ENCODE results near the gene ZNF519.
"Not testable (repeated sequence)": the region's sequence is repeated elsewhere in the genome, so short reads cannot be mapped to it uniquely, and the experiment has no call there.

Gene ZNF519

GRCh38 chr18:14145581-14146338 lies 13.5 kb upstream of the ZNF519 start:
- H3K4me2 ChIP-seq (ENCODE audit: low read length), result not testable (repeated sequence)

GRCh38 chr18:14145021-14145420 lies 12.8 kb upstream of the ZNF519 start:
- not testable (repeated sequence) for H3K27me3 ChIP-seq (ENCODE audit: control insufficient read depth, low read length); H3K27ac ChIP-seq (ENCODE audit: low read depth, low read length); H3K79me2 ChIP-seq (ENCODE audit: control insufficient read depth, low read length); H3K4me3 ChIP-seq (ENCODE audit: low read length); H3F3A ChIP-seq (ENCODE audit: control insufficient read depth, insufficient read depth); H3K36me3 ChIP-seq (ENCODE audit: control insufficient read depth, low read length); H3K4me2 ChIP-seq (ENCODE audit: low read length); H3K9me2 ChIP-seq (replicated peaks; ENCODE audit: control insufficient read depth, low read length); H3K4me1 ChIP-seq (ENCODE audit: control insufficient read depth, low read length); H4K20me1 ChIP-seq (ENCODE audit: control insufficient read depth, insufficient read depth, low read depth, low read length); H3K9me3 ChIP-seq (ENCODE audit: control insufficient read depth, insufficient read depth, low read length)

More at GRCh38 chr18:14145581-14146338, 13.5 kb upstream of the ZNF519 start:
- H3K4me3 ChIP-seq (ENCODE audit: low read length); H3K9me2 ChIP-seq (replicated peaks; ENCODE audit: control insufficient read depth, low read length); H3F3A ChIP-seq (ENCODE audit: control insufficient read depth, insufficient read depth); H3K9me3 ChIP-seq (ENCODE audit: control insufficient read depth, insufficient read depth, low read length); H3K36me3 ChIP-seq (ENCODE audit: control insufficient read depth, low read length); H3K79me2 ChIP-seq (ENCODE audit: control insufficient read depth, low read length); H3K27ac ChIP-seq (ENCODE audit: low read depth, low read length); H4K20me1 ChIP-seq (ENCODE audit: control insufficient read depth, insufficient read depth, low read depth, low read length); H3K4me1 ChIP-seq (ENCODE audit: control insufficient read depth, low read length); H3K27me3 ChIP-seq (ENCODE audit: control insufficient read depth, low read length): not testable (repeated sequence)

GRCh38 chr18:14144628-14144895 lies 12.3 kb upstream of the ZNF519 start:
- no peak overlapping the region for H3K4me2 ChIP-seq (ENCODE audit: low read length)
- no peaks in the 10 kb centered on the region for H3K27me3 ChIP-seq (ENCODE audit: control insufficient read depth, low read length)
- H3K27ac ChIP-seq (ENCODE audit: low read depth, low read length), result no peak overlapping the region
- H3K36me3 ChIP-seq (ENCODE audit: control insufficient read depth, low read length), result no peaks in the 10 kb centered on the region
- H3F3A ChIP-seq (ENCODE audit: control insufficient read depth, insufficient read depth), result no peaks in the 10 kb centered on the region
- TF ChIP-seq, protein P1, sequence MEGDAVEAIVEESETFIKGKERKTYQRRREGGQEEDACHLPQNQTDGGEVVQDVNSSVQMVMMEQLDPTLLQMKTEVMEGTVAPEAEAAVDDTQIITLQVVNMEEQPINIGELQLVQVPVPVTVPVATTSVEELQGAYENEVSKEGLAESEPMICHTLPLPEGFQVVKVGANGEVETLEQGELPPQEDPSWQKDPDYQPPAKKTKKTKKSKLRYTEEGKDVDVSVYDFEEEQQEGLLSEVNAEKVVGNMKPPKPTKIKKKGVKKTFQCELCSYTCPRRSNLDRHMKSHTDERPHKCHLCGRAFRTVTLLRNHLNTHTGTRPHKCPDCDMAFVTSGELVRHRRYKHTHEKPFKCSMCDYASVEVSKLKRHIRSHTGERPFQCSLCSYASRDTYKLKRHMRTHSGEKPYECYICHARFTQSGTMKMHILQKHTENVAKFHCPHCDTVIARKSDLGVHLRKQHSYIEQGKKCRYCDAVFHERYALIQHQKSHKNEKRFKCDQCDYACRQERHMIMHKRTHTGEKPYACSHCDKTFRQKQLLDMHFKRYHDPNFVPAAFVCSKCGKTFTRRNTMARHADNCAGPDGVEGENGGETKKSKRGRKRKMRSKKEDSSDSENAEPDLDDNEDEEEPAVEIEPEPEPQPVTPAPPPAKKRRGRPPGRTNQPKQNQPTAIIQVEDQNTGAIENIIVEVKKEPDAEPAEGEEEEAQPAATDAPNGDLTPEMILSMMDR (IDR thresholded peaks at IDR 0.05; ENCODE audit: low read depth, low read length, poor library complexity, severe bottlenecking), result no peak
- no peak for TF ChIP-seq EZH2phosphoT487 (IDR thresholded peaks at IDR 0.05; ENCODE audit: borderline replicate concordance, low read length)
- H3K9me2 ChIP-seq (replicated peaks; ENCODE audit: control insufficient read depth, low read length), result no peaks in the 10 kb centered on the region
- H3K9me3 ChIP-seq (ENCODE audit: control insufficient read depth, insufficient read depth, low read length), result no peaks in the 10 kb centered on the region
- no peak overlapping the region for H3K4me3 ChIP-seq (ENCODE audit: low read length)
- no peaks in the 10 kb centered on the region for H3K79me2 ChIP-seq (ENCODE audit: control insufficient read depth, low read length)
- H3K4me1 ChIP-seq (ENCODE audit: control insufficient read depth, low read length), result no peaks in the 10 kb centered on the region
- no peaks in the 10 kb centered on the region for H4K20me1 ChIP-seq (ENCODE audit: control insufficient read depth, insufficient read depth, low read depth, low read length)

- H3F3A ChIP-seq (ENCODE audit: control insufficient read depth, insufficient read depth); H3K4me3 ChIP-seq (ENCODE audit: low read length); H3K27me3 ChIP-seq (ENCODE audit: control insufficient read depth, low read length); H3K4me1 ChIP-seq (ENCODE audit: control insufficient read depth, low read length); H4K20me1 ChIP-seq (ENCODE audit: control insufficient read depth, insufficient read depth, low read depth, low read length); H3K27ac ChIP-seq (ENCODE audit: low read depth, low read length); H3K9me2 ChIP-seq (replicated peaks; ENCODE audit: control insufficient read depth, low read length); H3K79me2 ChIP-seq (ENCODE audit: control insufficient read depth, low read length); H3K9me3 ChIP-seq (ENCODE audit: control insufficient read depth, insufficient read depth, low read length); H3K4me2 ChIP-seq (ENCODE audit: low read length); H3K36me3 ChIP-seq (ENCODE audit: control insufficient read depth, low read length): not testable (repeated sequence)
Measured at GRCh38 chr18:14143871-14144627, 11.8 kb upstream of the ZNF519 start.

DNA sequence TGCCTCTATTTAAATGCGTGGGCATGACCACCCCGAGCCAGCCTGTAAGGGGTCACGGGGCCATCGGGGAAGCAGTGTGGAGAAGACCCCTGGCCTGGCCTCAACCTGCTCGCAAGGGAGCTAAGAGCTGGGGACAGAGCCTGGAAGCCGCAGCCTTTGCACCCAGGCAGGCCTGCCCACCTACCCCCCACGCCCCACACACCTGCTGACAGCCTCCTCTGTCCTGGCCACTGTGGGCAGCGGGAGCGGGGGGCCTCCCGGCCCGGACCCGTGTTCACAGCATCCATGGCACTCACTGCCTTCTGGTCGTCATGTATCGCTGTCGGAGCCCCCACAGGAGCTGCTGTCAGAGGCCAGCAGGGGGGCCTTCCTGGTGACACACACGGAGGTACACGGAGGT lies 11.2 kb upstream of the ZNF519 start:
- H3K79me2 ChIP-seq (ENCODE audit: control insufficient read depth, low read length); H3K4me2 ChIP-seq (ENCODE audit: low read length); H3F3A ChIP-seq (ENCODE audit: control insufficient read depth, insufficient read depth); H3K27ac ChIP-seq (ENCODE audit: low read depth, low read length); H3K36me3 ChIP-seq (ENCODE audit: control insufficient read depth, low read length); H3K27me3 ChIP-seq (ENCODE audit: control insufficient read depth, low read length); H3K4me1 ChIP-seq (ENCODE audit: control insufficient read depth, low read length); H3K9me3 ChIP-seq (ENCODE audit: control insufficient read depth, insufficient read depth, low read length); H3K9me2 ChIP-seq (replicated peaks; ENCODE audit: control insufficient read depth, low read length); H3K4me3 ChIP-seq (ENCODE audit: low read length); H4K20me1 ChIP-seq (ENCODE audit: control insufficient read depth, insufficient read depth, low read depth, low read length): not testable (repeated sequence)

- H4K20me1 ChIP-seq (ENCODE audit: control insufficient read depth, insufficient read depth, low read depth, low read length); H3K4me1 ChIP-seq (ENCODE audit: control insufficient read depth, low read length); H3K4me3 ChIP-seq (ENCODE audit: low read length): not testable (repeated sequence)
Measured at GRCh38 chr18:14142177-14142576, 9.9 kb upstream of the ZNF519 start.

DNA sequence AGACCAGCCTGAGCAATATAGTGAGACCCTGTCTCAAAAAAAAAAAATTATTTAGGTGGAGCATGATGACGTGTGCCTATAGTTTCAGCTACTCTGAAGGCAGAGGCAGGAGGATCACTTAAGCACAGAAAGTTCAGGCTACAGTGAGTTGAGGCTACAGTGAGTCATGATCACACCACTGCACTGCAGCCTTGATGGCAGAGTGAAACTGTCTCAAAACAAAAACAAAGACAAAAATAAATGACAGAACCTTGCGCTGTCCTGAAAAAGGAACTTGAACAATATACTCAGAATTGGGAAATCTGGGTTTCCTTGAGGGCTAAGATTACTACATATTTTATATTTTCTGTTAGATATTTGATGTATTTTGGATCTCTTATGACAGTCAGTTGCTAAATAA lies 7.3 kb upstream of the ZNF519 start:
- H3K36me3 ChIP-seq (ENCODE audit: control insufficient read depth, low read length); H3K9me2 ChIP-seq (replicated peaks; ENCODE audit: control insufficient read depth, low read length); H3K27me3 ChIP-seq (ENCODE audit: control insufficient read depth, low read length); H3K4me3 ChIP-seq (ENCODE audit: low read length); H3K4me2 ChIP-seq (ENCODE audit: low read length); H3K4me1 ChIP-seq (ENCODE audit: control insufficient read depth, low read length); H3K27ac ChIP-seq (ENCODE audit: low read depth, low read length); H3F3A ChIP-seq (ENCODE audit: control insufficient read depth, insufficient read depth); H4K20me1 ChIP-seq (ENCODE audit: control insufficient read depth, insufficient read depth, low read depth, low read length); H3K9me3 ChIP-seq (ENCODE audit: control insufficient read depth, insufficient read depth, low read length); H3K79me2 ChIP-seq (ENCODE audit: control insufficient read depth, low read length): not testable (repeated sequence)

More at GRCh38 chr18:14142177-14142576, 9.9 kb upstream of the ZNF519 start:
- not testable (repeated sequence) for H3K4me2 ChIP-seq (ENCODE audit: low read length); H3K9me2 ChIP-seq (replicated peaks; ENCODE audit: control insufficient read depth, low read length); H3F3A ChIP-seq (ENCODE audit: control insufficient read depth, insufficient read depth); H3K79me2 ChIP-seq (ENCODE audit: control insufficient read depth, low read length); H3K27ac ChIP-seq (ENCODE audit: low read depth, low read length); H3K36me3 ChIP-seq (ENCODE audit: control insufficient read depth, low read length); H3K9me3 ChIP-seq (ENCODE audit: control insufficient read depth, insufficient read depth, low read length); H3K27me3 ChIP-seq (ENCODE audit: control insufficient read depth, low read length)

All from DOHH2 (cell line).